Measurements from ENCODE around the gene CSK.

DNA sequence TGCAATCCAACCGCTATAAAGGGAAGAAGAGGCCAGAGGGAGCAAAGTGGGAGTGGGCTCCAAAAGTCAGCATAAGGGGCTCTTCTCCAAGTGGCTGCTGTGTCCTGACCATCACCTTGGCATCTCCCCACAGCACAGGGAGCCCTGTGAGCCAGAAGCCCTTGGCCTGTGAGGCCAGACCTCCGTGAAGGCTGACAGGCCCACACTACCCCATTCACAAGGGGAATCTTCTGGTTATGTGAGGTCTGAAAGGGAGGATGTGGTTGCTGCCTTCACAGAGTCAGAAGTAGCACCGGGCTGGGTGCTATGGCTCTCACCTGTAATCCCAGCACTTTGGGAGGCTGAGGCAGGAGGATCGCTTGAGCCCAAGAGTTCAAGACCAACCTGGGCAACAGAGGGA is 63.7 kb downstream of the CSK start:
- TF ChIP-seq, protein P1, sequence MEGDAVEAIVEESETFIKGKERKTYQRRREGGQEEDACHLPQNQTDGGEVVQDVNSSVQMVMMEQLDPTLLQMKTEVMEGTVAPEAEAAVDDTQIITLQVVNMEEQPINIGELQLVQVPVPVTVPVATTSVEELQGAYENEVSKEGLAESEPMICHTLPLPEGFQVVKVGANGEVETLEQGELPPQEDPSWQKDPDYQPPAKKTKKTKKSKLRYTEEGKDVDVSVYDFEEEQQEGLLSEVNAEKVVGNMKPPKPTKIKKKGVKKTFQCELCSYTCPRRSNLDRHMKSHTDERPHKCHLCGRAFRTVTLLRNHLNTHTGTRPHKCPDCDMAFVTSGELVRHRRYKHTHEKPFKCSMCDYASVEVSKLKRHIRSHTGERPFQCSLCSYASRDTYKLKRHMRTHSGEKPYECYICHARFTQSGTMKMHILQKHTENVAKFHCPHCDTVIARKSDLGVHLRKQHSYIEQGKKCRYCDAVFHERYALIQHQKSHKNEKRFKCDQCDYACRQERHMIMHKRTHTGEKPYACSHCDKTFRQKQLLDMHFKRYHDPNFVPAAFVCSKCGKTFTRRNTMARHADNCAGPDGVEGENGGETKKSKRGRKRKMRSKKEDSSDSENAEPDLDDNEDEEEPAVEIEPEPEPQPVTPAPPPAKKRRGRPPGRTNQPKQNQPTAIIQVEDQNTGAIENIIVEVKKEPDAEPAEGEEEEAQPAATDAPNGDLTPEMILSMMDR (conservative IDR thresholded peaks at IDR 0.05; ENCODE audit: low read depth, low read length) = no peak
- no peak for TF ChIP-seq EZH2 (IDR thresholded peaks at IDR 0.05; ENCODE audit: borderline replicate concordance, low read depth, low read length, poor library complexity, severe bottlenecking)
